Raji (cell line): ENCODE data around the gene TRAIP.

Experiments used
- POLR2A ChIP-seq: IDR thresholded peaks from 2 replicates; pipeline ENCODE4 v1.6.1; 2011; ENCODE audit warnings: low read depth, low read length, control low read depth; ENCODE audit not compliant: insufficient read depth

The TRAIP gene

GRCh38 chr3:49856181-49857005 lies at the start of gene TRAIP:
Gene TRAIP, minus strand, starts transcription at chr3:49856564. Its CDS starts 111 bp downstream, at chr3:49856453.
- peak; percentile 91 for TF ChIP-seq POLR2A

- TF ChIP-seq POLR2A = no peak
Observed at GRCh38 chr3:49903451-49904424, 47.4 kb upstream of the TRAIP start, which contains the start of gene MST1R. Gene MST1R, minus strand, starts transcription at chr3:49903873. Its CDS starts 264 bp downstream, at chr3:49903609.

GRCh38 chr3:49902511-49903345 lies 46.4 kb upstream of the TRAIP start:
- TF ChIP-seq POLR2A = no peak

GRCh38 chr3:49901366-49902339 lies 45.3 kb upstream of the TRAIP start:
- TF ChIP-seq POLR2A = no peak

GRCh38 chr3:49900491-49901153 lies 44.3 kb upstream of the TRAIP start:
- no peak for TF ChIP-seq POLR2A

- TF ChIP-seq POLR2A = no peak
Observed at GRCh38 chr3:49899815-49900214, 43.5 kb upstream of the TRAIP start.

GRCh38 chr3:49898991-49899390 lies 42.6 kb upstream of the TRAIP start:
- TF ChIP-seq POLR2A = no peak

- TF ChIP-seq POLR2A = no peak
Observed at GRCh38 chr3:49896345-49896744, 40.0 kb upstream of the TRAIP start.

- no peak for TF ChIP-seq POLR2A
Observed at GRCh38 chr3:49895791-49896190, 39.4 kb upstream of the TRAIP start.

GRCh38 chr3:49889296-49889695 lies 32.9 kb upstream of the TRAIP start:
- no peak for TF ChIP-seq POLR2A

GRCh38 chr3:49886922-49887265 lies 30.5 kb upstream of the TRAIP start:
- TF ChIP-seq POLR2A = no peak

GRCh38 chr3:49883998-49884397 lies 27.6 kb upstream of the TRAIP start:
- TF ChIP-seq POLR2A = no peak

- TF ChIP-seq POLR2A = no peak
Observed at GRCh38 chr3:49882166-49882565, 25.8 kb upstream of the TRAIP start.
